Measurements from ENCODE around the gene CREBRF. TPM values are rescaled to one million over a fixed set of nuclear protein-coding genes. Genes with fewer than 3 reads are reported as not detected.

Gene CREBRF
- polyA plus RNA-seq, 1 experiment, result 11.2 TPM

GRCh38 chr5:173161148-173161547 is 105.0 kb downstream of the CREBRF start:
- Histone ChIP-seq H3K27me3 (ENCODE audit: control insufficient read depth, insufficient read depth, low read length) (no peaks in the 10 kb centered on the region), H3K36me3 (ENCODE audit: control insufficient read depth, insufficient read depth, low read length) (peaks cover 13% of the 10 kb centered on the region), H3K4me3 (ENCODE audit: low read depth, low read length) (no peak overlapping the region)
- no peak for TF ChIP-seq CTCF (IDR thresholded peaks at IDR 0.05; ENCODE audit: insufficient read depth, low read depth, low read length)
- ChIA-PET POLR2A (no interaction called here), CTCF (no interaction called here)
- no peak for DNase-seq (ENCODE audit: low read depth)

GRCh38 chr5:173163219-173163618 is 107.1 kb downstream of the CREBRF start:
- Histone ChIP-seq H3K27me3 (ENCODE audit: control insufficient read depth, insufficient read depth, low read length) (no peaks in the 10 kb centered on the region), H3K36me3 (ENCODE audit: control insufficient read depth, insufficient read depth, low read length) (peaks cover 11% of the 10 kb centered on the region), H3K4me3 (ENCODE audit: low read depth, low read length) (no peak overlapping the region)
- TF ChIP-seq CTCF (IDR thresholded peaks at IDR 0.05; ENCODE audit: insufficient read depth, low read depth, low read length), result no peak
- DNase-seq (ENCODE audit: low read depth), result no peak
- CTCF ChIA-PET, result interaction anchor here (0.9 to 1.3 kb wide), 4 partner anchors 9 to 456 kb away, joined by 3 to 6 read pairs (median 4); no protein-coding TSS in a partner anchor
- POLR2A ChIA-PET, result interaction anchor here (0.5 kb wide), 1 partner anchor 204 kb away, joined by 3 read pairs; the partner anchor contains the start of gene RPL26L1

- peaks cover 6% of the 10 kb centered on the region for H3K36me3 ChIP-seq (ENCODE audit: control insufficient read depth, insufficient read depth, low read length)
- no peak for DNase-seq (ENCODE audit: low read depth)
- H3K4me3 ChIP-seq (ENCODE audit: low read depth, low read length), result no peak overlapping the region
- ChIA-PET POLR2A (no interaction called here), CTCF (interaction anchor here (0.6 to 1.8 kb wide), 7 partner anchors 20 to 458 kb away, joined by 3 to 6 read pairs (median 5); partner anchors contain the start of gene BOD1)
- no peaks in the 10 kb centered on the region for H3K27me3 ChIP-seq (ENCODE audit: control insufficient read depth, insufficient read depth, low read length)
- TF ChIP-seq CTCF (IDR thresholded peaks at IDR 0.05; ENCODE audit: insufficient read depth, low read depth, low read length), result no peak
These were observed 109.2 kb downstream of the CREBRF start for GRCh38 chr5:173165177-173166016.

GRCh38 chr5:173172166-173172565 is 116.0 kb downstream of the CREBRF start:
- no peaks in the 10 kb centered on the region; the same call in 1 of the 2 replicates for H3K36me3 ChIP-seq (ENCODE audit: control insufficient read depth, insufficient read depth, low read length)
- no peak for DNase-seq (ENCODE audit: low read depth)
- CTCF ChIA-PET, result interaction anchor here (0.9 kb wide), 1 partner anchor 9 kb away, joined by 3 read pairs; no protein-coding TSS in a partner anchor
- POLR2A ChIA-PET, result no interaction called here
- no peak for TF ChIP-seq CTCF (IDR thresholded peaks at IDR 0.05; ENCODE audit: insufficient read depth, low read depth, low read length)
- no peaks in the 10 kb centered on the region for H3K27me3 ChIP-seq (ENCODE audit: control insufficient read depth, insufficient read depth, low read length)
- H3K4me3 ChIP-seq (ENCODE audit: low read depth, low read length), result no peak overlapping the region

- no peak for DNase-seq (ENCODE audit: low read depth)
- no peaks in the 10 kb centered on the region for H3K36me3 ChIP-seq (ENCODE audit: control insufficient read depth, insufficient read depth, low read length)
- no peak for TF ChIP-seq CTCF (IDR thresholded peaks at IDR 0.05; ENCODE audit: insufficient read depth, low read depth, low read length)
- no peaks in the 10 kb centered on the region; the same call in 1 of the 2 replicates for H3K27me3 ChIP-seq (ENCODE audit: control insufficient read depth, insufficient read depth, low read length)
- POLR2A ChIA-PET, result no interaction called here
- CTCF ChIA-PET, result no interaction called here
- no peak overlapping the region for H3K4me3 ChIP-seq (ENCODE audit: low read depth, low read length)
These were observed 119.4 kb downstream of the CREBRF start for GRCh38 chr5:173175523-173175922.

Data from BJ (cell line).